Activated T-cell treated with anti-CD3 and anti-CD28 coated beads, Interleukin-2, amount 50 U/mL, for 24 hours (primary cell): ENCODE data around the gene CAPN15.

ENCODE experiments used
- DNase-seq: peaks from one replicate; pipeline ENCODE4 v3.0.0-alpha.2; 2020
- H3K27ac Mint-ChIP-seq: 2 replicates; pipeline ENCODE4 v1.8.0; 2020; ENCODE audit warnings: mild to moderate bottlenecking, mixed read lengths
- H3K27me3 Mint-ChIP-seq: 2 replicates; pipeline ENCODE4 v1.8.0; 2020; ENCODE audit warnings: mixed read lengths
- H3K36me3 Mint-ChIP-seq: 2 replicates; pipeline ENCODE4 v1.8.0; 2020; ENCODE audit warnings: low read depth, mixed read lengths
- H3K4me1 Mint-ChIP-seq: 2 replicates; pipeline ENCODE4 v1.8.0; 2020; ENCODE audit warnings: low read depth, mixed read lengths
- H3K4me3 Mint-ChIP-seq: 2 replicates; pipeline ENCODE4 v1.8.0; 2020; ENCODE audit warnings: mild to moderate bottlenecking, moderate library complexity, mixed read lengths
- H3K9me3 Mint-ChIP-seq: 2 replicates; pipeline ENCODE4 v1.8.0; 2020; ENCODE audit warnings: mixed read lengths

CAPN15 gene

DNA sequence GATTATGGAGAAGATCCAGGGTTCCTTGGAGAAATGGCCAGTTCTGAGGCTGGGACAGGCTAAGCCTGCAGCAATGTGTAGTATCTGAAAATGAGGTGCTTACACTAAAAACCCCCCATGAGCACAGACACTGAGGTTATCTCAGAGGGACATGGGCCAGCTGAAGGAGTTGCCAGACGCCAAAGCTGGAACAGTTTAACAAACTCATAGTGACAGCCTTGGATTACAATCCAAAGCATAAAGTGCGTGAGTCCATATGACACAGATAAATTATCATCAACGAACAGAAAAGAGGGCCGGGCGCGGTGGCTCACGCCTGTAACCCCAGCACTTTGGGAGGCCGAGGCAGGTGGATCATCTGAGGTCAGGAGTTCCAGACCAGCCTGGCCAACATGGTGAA lies 11.2 kb upstream of the CAPN15 start:
- Mint-ChIP-seq H3K27ac (no peak overlapping the region), H3K9me3 (no peaks in the 10 kb centered on the region), H3K36me3 (peaks cover 43% of the 10 kb centered on the region), H3K4me1 (no peaks in the 10 kb centered on the region), H3K27me3 (no peaks in the 10 kb centered on the region), H3K4me3 (no peak overlapping the region)
- DNase-seq: no peak

DNA sequence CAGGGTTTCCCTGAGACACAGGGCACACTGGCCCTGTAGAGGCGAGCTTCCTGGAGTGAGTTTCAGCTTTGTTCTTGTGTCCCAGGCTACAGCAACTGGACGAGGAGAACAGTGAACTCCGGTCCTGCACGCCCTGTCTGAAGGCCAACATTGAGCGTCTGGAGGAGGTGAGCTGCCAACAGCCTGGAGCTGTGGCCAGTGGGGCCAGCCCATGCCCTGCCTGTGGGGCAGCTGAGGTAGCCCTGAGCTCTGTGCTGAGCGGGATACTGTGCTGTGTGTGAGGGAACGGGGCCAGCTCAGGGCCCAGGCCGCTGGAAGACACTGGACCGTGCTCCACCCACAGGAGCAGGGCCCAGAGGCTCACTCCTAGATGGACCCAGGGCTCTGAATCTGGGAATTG lies 8.7 kb upstream of the CAPN15 start:
- Mint-ChIP-seq H3K27me3 (no peaks in the 10 kb centered on the region), H3K36me3 (peaks cover 46% of the 10 kb centered on the region), H3K27ac (no peak overlapping the region), H3K4me3 (no peak overlapping the region), H3K4me1 (peaks cover 5% of the 10 kb centered on the region), H3K9me3 (no peaks in the 10 kb centered on the region)
- no peak for DNase-seq

DNA sequence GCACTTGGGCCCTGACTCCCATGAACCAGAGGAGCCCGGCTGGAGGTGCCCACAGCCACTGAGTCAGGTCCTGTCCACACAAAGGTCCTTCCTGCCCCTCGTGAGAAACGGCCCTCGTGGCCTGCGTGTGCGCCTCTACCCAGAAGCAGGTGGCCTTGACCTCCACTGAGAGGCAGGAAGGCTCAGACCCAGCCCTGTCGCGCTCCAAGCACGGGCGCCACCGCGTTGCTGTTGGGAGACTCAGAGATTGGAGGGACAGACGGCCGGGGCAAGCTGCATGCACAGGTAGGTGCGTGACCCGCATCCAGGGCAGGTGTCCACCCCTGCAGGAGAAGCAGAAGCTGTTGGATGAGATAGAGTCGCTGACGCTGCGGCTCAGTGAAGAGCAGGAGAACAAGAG lies 8.1 kb upstream of the CAPN15 start:
- Mint-ChIP-seq H3K4me1 (peaks cover 11% of the 10 kb centered on the region), H3K4me3 (no peak overlapping the region), H3K27ac (no peak overlapping the region), H3K27me3 (no peaks in the 10 kb centered on the region), H3K36me3 (peaks cover 48% of the 10 kb centered on the region), H3K9me3 (no peaks in the 10 kb centered on the region)
- DNase-seq: no peak

GRCh38 chr16:519841-520687 lies 7.4 kb upstream of the CAPN15 start:
- DNase-seq: no peak
- H3K9me3 Mint-ChIP-seq: no peaks in the 10 kb centered on the region
- H3K27me3 Mint-ChIP-seq: no peaks in the 10 kb centered on the region
- H3K4me3 Mint-ChIP-seq: no peak overlapping the region
- H3K36me3 Mint-ChIP-seq: peaks cover 50% of the 10 kb centered on the region
- H3K27ac Mint-ChIP-seq: no peak overlapping the region
- peaks cover 17% of the 10 kb centered on the region for H3K4me1 Mint-ChIP-seq

DNA sequence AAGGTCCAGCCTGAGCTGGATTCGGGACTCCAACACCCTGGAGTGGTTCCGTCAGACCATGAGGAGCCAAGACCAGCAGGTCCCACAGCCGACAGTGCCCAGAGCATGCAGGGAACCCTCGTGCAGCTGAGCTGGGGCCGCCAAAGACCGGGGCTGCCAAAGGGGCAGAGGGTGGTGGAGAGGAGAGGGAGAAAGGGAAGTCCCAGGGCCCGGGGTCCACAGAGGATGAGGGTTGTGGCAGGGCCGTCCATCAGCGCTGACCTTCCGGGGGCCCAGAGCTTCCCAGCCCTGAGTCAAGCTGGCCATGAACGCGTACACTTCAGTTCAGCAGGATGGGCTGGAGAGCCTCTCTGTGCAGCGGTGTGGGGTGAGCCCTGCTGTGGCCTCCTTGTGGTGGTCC lies 6.7 kb upstream of the CAPN15 start:
- DNase-seq: no peak
- Mint-ChIP-seq H3K4me3 (no peak overlapping the region), H3K27ac (no peak overlapping the region), H3K4me1 (peaks cover 25% of the 10 kb centered on the region), H3K27me3 (no peaks in the 10 kb centered on the region), H3K36me3 (peaks cover 49% of the 10 kb centered on the region), H3K9me3 (no peaks in the 10 kb centered on the region)

GRCh38 chr16:521381-522210 lies 5.9 kb upstream of the CAPN15 start:
- Mint-ChIP-seq H3K27ac (no peak overlapping the region), H3K4me3 (no peak overlapping the region), H3K9me3 (no peaks in the 10 kb centered on the region), H3K27me3 (no peaks in the 10 kb centered on the region), H3K4me1 (peaks cover 30% of the 10 kb centered on the region), H3K36me3 (peaks cover 53% of the 10 kb centered on the region)
- DNase-seq: no peak

GRCh38 chr16:522320-523096 lies 5.0 kb upstream of the CAPN15 start:
- no peaks in the 10 kb centered on the region for H3K9me3 Mint-ChIP-seq
- peaks cover 51% of the 10 kb centered on the region for H3K36me3 Mint-ChIP-seq
- peaks cover 31% of the 10 kb centered on the region for H3K4me1 Mint-ChIP-seq
- no peak overlapping the region for H3K4me3 Mint-ChIP-seq
- no peak for DNase-seq
- H3K27ac Mint-ChIP-seq: peak overlapping the region; percentile 100
- H3K27me3 Mint-ChIP-seq: no peaks in the 10 kb centered on the region

DNA sequence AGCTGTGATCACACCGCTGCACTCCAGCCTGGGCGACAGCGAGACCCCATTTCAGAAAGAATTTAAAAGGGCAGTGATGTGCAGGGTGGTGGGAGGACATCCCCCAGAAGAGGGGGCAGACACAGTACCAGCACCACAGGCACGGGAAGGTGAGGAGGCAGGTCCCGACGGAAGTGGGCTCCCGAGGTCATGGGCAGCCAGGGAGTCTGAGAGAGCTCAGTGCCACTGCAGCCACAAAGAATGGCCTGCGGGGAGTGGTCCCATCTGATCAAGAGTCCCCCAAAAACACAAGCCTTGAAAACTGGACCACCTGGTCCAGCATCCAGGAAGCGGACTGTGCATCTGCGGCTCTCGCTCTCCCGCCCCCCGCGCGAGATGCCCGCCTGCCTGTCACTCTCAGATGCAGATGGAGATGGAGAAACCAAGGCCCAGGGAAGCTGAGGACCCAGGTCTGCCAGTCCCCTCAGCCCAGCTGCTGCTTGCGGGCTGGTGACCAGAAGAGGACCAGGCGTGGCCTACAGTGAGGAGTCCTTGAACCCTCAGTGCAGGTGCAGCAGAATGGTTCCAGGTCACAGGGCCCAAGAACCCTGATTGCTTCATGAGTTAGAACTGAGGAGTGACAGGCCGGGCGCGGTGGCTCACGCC lies 4.3 kb upstream of the CAPN15 start:
- Mint-ChIP-seq H3K4me3 (no peak overlapping the region), H3K27ac (peak overlapping the region; percentile 100), H3K4me1 (peaks cover 31% of the 10 kb centered on the region), H3K9me3 (no peaks in the 10 kb centered on the region), H3K36me3 (peaks cover 51% of the 10 kb centered on the region), H3K27me3 (no peaks in the 10 kb centered on the region)
- no peak for DNase-seq

DNA sequence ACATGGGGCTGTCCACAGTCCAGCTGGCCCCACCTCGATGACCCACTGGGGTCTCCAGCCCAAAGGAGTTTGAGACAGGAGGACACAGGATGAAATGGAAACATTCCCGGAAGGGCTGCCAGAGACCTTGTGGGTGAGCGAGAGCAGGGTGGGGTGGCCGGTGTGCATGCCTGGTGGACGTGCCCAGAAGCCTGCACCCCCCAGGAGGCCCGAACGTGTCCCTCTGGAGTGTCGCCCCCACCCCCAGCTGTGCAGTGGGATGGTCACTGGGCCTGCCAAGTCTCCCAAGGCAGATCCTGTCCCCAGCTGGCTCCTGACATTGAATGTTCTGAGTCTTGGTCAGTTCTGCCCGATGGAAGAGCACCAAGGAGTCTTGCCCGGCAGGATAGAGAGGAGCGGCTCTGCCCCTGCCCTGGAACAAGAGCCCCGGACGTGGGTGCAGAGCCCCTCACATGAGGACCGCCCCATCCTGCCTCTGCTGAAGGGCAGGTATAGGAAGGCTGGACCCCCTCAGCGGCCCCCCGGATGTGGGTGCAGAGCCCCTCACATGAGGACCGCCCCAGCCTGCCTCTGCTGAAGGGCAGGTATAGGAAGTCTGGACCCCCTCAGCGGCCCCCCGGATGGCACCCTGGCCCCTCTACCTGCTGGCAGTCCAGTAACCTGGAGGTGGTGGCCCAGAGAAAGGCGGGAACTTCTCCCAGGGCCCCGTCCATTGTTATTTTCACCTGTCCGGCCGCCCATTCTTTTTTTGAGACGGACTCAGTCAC lies 3.1 kb upstream of the CAPN15 start:
- DNase-seq: no peak
- Mint-ChIP-seq H3K27ac (peak overlapping the region; percentile 100), H3K9me3 (no peaks in the 10 kb centered on the region), H3K27me3 (no peaks in the 10 kb centered on the region), H3K4me1 (peaks cover 40% of the 10 kb centered on the region), H3K36me3 (peaks cover 55% of the 10 kb centered on the region), H3K4me3 (peak overlapping the region; percentile 93)

DNA sequence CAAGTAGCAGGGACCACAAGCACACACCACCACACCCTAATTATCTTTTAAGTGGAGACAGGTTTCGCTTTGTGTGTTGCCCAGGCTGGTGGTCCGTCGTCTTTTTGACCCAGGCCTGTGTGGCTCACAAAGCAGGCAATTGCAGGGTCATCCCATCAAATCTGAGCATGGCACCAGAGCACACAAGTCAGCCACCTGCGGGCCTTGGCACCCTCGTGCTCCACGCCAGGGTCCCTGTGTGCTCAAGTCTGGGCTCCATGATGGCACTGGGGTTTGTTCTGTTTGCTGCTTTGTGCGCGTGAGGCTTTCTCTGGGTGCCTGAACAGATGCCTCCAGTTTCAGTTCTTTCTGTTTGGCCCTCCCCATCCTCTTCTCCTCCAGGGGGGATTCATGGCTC lies 2.4 kb upstream of the CAPN15 start:
- Mint-ChIP-seq H3K27ac (peak overlapping the region; percentile 100), H3K4me3 (peak overlapping the region; percentile 93), H3K4me1 (peaks cover 46% of the 10 kb centered on the region), H3K9me3 (no peaks in the 10 kb centered on the region), H3K27me3 (no peaks in the 10 kb centered on the region), H3K36me3 (peaks cover 58% of the 10 kb centered on the region)
- no peak for DNase-seq

GRCh38 chr16:525520-526180 lies 1.9 kb upstream of the CAPN15 start:
- Mint-ChIP-seq H3K4me1 (peaks cover 51% of the 10 kb centered on the region), H3K27me3 (no peaks in the 10 kb centered on the region), H3K36me3 (peaks cover 60% of the 10 kb centered on the region), H3K4me3 (peak overlapping the region; percentile 93), H3K27ac (peak overlapping the region; percentile 100), H3K9me3 (no peaks in the 10 kb centered on the region)
- peak; percentile 82 for DNase-seq

DNA sequence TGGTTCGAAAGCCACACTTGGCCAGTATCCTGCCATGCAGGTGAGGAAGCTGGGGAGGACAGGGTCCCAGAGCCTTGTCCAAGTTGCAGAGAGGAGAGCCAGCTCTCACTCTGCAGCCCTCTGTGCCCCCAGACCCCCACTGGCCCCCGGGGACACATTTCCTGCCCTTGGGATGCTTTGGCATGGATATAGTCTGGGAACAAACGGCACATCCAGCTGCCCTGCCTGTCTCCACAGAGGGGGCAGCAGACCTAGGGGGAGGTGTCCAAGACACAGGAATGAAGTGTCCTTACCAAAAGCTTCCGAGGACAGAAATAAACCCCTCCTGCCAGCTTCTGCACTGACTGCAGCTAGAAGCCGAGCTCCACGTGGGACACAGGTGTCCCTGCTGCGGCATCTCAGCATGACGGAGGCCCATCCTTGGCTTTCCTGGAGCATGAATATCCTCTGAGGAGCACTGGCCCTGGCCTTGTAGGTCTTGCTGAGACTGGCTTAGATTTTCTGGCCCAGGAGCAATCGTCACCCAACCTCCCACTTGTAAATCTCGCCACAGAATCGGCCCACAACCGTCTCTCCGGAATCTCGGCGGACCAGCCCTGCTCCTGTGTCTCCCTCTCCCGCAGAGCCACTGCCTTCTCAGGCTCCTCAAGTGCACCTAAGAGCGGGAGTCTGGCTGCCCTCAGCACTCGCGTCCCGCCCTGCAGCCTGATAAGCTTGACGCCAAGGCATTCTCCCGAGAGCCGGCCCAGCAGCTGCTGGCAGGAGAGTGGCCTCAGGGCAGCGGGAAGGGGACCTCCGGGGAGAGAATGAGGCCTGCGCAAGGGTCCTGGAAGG lies 1.1 kb upstream of the CAPN15 start:
- no peaks in the 10 kb centered on the region for H3K27me3 Mint-ChIP-seq
- DNase-seq: no peak
- no peaks in the 10 kb centered on the region for H3K9me3 Mint-ChIP-seq
- H3K4me1 Mint-ChIP-seq: peaks cover 51% of the 10 kb centered on the region
- peak overlapping the region; percentile 100 for H3K27ac Mint-ChIP-seq
- H3K36me3 Mint-ChIP-seq: peaks cover 60% of the 10 kb centered on the region
- H3K4me3 Mint-ChIP-seq: peak overlapping the region; percentile 93
